SKM-1 treated with dmso at 0.1 percent for 144 hours (cell line): ENCODE results near the gene FBLIM1.

Experiments
- DNase-seq: peaks from one replicate; lab custom pipeline; 2025; ENCODE audit not compliant: unreplicated experiment; lab: John Stamatoyannopoulos, UW

FBLIM1 gene

DNA sequence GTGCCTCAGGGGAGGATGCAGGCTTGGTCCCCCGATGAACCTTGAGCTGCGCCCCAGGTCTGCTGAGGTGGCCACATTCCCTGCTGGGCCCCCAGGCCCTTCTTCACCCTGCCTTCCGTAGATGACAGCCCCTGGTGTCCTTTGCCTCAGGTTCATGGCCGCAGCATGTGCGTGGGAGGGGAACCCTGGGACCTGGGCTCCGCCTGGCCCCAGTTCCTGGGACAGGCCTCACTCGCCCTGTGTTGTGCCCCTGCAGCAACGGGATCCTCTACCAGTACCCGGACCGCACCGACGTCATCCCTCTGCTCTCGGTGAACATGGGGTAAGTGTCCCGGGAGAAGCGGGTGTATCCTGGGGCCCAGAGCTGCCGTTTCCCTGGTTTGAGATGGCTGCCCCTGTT lies 27.7 kb upstream of the FBLIM1 start:
- no peak for DNase-seq

DNA sequence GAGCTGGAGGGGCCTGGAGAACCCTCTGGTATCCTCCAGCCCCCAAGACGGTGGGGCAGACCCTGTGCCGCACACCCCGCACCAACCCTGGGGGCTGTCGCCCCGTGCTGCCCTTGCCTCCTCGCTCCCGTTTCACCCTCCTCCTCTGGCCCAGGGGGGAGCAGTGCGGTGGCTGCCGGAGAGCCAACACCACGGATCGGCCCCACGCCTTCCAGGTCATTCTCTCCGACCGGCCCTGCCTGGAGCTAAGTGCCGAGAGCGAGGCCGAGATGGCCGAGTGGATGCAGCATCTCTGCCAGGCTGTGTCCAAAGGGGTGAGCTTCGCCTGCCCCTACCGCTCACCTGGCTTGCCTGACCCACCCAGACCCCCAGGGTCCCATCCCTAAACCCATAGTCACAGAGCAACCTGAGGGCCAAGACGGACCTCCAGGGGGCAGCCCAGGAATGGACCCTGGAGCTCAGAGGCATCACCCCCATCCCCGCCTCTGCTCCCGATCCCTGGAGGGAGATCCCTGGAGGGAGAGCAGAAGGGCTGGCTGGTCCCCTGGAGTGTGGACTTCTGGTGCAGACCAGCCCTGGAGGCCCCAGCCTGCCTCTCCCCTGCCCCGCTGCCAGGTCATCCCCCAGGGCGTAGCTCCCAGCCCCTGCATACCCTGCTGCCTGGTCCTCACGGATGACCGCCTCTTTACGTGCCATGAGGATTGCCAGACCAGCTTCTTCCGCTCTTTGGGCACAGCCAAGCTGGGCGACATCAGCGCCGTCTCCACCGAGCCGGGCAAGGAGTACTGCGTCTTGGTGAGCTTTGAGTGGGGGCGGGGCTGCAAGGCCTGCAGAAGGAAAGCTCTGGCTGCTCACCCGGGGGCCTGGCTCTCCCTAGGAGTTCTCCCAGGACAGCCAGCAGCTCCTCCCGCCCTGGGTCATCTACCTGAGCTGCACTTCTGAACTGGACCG lies 26.6 kb upstream of the FBLIM1 start:
- DNase-seq: no peak

DNA sequence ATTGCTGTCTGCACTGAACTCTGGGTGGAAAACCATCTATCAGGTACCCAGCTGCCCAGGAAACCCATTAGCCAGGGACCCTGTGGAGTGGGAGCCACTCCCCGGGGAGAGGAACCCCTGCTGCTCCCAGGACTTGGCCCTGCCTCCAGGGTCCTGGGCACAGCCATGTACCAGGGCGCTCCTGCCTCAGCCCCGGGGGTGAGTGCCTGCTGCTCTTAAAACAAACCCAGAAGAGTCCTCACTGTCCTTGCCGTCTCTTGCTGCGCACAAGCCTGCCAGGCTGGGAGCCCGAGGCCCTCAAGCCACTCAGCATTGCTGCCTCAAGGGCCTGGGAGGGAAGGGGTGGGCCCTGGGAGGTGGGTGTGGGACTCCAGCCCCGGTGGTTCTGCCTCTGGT lies 25.9 kb upstream of the FBLIM1 start:
- DNase-seq: no peak

- DNase-seq: no peak
Measured at GRCh38 chr1:15733218-15733725, 25.3 kb upstream of the FBLIM1 start.

DNA sequence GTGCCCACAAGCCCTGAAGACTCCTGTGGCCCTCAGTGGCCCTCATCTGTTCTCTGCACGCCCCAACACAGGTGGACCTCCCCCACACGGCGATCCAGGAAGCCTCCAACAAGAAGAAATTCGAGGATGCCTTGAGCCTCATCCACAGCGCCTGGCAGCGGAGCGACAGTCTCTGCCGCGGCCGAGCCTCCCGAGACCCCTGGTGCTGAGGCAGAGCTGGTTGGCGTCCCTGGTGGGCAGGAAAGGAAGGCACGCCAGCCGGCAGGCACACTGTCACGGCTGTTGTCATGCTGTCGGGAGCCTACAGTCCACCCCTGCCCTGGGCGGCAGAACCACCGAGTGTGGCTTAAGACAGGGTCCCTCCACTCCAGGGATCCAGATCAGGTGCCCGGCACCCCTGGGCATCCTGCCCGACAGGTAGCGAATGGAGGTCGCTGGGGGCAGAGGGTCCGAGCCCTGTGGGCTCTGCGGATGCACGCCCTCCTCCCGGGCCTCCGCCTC lies 24.8 kb upstream of the FBLIM1 start:
- DNase-seq: no peak

GRCh38 chr1:15734296-15734695 lies 24.3 kb upstream of the FBLIM1 start:
- DNase-seq: no peak

GRCh38 chr1:15734901-15735300 lies 23.7 kb upstream of the FBLIM1 start:
- no peak for DNase-seq

DNA sequence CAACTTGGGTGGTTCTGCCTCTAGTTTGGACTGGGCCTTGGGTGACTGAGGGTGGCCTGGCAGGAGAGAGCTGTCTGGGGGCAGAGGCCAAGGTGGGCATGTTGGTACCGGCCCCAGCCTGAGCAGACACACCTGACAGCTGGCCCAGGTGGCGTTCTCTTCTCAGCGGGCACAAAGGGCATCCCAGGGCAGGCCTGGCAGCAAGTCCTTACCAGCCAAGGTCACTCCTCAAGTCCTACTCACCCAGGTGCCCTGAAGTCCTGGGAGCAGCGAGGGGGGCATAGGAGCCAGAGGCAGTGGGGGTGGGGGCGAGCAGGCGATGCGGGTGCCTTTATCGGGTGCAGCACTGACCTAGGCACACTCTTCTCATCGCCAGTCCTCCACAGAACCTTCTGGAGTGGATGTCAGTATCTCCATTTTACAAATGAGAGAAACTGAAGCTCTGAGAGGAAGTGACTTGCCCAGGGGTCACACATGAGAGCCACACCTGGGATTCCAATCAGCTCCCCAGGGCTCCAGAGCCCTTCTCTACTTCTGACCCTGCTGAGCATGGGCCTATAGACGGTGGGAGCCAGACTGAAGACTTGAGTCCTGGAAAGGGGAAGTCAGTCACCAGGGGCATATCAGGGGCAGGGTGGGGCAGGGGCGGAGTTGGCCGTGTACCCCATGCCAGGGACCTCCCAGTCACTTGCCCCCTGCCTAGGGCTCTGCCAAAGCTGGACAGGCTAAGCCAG lies 23.1 kb upstream of the FBLIM1 start:
- DNase-seq: no peak

- no peak for DNase-seq
Measured at GRCh38 chr1:15736038-15736891, 22.3 kb upstream of the FBLIM1 start, which contains the start of gene SLC25A34. SLC25A34 (plus strand) TSS chr1:15736258; CDS start chr1:15736486, 228 bp downstream.

DNA sequence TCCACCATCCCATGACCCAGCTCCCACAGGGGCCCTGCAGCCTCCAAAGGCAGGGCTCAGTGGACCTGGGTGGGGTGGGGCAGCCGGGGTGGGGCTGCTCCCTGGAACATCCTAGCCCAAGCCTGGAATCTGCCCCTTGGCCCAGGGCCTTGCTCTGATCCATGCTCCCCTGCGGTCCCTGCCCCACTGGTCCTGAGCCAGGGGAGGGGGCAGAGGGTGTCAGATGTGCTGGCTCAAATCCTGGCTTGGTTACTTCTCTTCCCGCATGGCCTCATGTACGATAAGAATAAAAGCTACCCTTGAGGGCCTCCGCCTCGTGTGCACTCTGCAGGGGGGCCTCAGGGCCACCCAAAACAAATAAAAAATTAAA lies 21.7 kb upstream of the FBLIM1 start:
- no peak for DNase-seq

DNA sequence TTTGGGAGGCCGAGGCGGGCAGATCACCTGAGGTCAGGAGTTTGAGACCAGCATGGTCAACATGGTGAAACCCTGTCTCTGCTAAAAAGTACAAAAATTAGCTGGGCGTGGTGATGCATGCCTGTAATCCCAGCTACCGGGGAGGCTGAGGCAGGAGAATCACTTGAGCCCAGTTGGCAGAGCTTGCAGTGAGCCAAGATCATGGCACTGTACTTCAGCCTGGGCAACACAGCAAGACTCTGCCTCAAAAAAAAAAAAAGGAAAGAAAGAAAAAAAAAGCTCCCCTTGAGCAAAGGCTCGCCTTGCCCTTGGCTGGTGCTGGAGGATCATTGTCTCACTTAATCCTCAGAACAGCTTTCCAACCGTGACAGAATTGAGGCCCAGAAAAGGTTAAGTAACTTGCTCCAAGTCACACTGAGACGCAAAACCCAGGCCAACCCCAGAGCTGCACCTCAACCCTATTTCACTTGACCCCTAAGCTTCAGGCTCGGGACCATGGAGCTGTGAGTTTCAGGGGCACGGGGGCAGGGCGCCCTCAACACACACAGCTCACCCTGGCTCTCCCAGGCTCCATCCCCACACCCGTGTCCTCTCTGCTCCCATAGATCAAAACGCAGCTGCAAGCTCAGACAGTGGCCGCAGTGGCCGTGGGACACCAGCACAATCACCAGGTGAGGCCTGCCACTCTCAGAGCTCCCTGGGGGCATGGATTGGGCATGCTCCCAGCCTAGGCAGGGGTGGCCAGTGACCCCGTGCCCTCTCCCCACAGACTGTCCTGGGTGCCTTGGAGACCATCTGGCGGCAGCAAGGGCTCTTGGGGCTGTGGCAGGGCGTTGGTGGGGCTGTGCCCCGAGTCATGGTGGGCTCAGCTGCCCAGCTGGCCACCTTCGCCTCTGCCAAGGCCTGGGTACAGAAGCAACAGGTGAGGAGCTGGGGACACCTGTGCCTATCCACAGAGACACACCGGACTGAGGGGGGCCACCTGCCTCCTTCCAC lies 21.0 kb upstream of the FBLIM1 start:
- DNase-seq: no peak

DNA sequence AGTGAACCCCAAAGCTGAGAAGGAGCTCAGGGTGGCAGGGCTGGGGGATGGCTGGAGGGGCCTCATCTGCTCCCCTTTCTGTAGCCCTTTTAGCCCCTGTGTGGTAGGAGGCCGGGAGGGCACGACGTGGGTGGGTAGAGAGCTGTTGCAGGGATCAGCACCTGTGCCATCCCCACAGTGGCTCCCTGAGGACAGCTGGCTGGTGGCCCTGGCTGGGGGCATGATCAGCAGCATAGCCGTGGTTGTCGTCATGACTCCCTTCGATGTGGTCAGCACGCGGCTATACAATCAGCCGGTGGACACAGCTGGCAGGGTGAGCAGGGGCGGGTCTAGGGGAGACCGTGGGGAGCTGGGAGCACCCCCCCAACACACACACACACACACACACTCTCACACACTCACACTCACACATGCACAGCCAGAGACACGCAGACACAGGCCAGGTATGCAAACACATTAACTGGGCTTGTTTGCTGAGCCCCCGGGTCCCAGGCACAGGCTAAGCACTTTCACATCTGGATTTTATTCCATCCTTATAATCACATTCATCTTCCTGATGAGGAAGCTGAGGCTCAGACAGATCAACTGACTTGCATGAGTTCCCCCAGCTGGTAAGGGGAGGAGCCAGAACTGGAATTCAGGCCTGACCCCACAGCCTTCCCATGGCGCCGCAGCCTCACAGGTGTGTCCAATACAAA lies 20.0 kb upstream of the FBLIM1 start:
- DNase-seq: no peak

DNA sequence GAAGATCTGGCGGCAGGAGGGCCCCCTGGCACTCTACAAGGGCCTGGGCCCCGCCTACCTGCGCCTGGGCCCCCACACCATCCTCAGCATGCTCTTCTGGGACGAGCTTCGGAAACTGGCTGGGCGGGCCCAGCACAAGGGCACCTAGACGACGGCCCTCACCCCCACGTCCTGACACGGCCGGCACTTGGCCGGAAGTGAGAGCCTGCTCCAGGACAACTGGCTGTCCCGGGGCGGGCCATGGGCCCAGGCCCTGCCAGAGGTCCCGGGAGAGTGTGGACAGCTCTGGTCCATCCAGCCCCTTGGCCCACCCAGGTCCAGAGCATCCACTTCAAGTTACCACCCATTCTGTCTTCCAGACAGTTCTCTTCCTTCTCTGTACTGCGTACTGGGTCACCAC lies 19.3 kb upstream of the FBLIM1 start:
- no peak for DNase-seq

GRCh38 chr1:15739745-15740144 lies 18.9 kb upstream of the FBLIM1 start:
- no peak for DNase-seq

DNA sequence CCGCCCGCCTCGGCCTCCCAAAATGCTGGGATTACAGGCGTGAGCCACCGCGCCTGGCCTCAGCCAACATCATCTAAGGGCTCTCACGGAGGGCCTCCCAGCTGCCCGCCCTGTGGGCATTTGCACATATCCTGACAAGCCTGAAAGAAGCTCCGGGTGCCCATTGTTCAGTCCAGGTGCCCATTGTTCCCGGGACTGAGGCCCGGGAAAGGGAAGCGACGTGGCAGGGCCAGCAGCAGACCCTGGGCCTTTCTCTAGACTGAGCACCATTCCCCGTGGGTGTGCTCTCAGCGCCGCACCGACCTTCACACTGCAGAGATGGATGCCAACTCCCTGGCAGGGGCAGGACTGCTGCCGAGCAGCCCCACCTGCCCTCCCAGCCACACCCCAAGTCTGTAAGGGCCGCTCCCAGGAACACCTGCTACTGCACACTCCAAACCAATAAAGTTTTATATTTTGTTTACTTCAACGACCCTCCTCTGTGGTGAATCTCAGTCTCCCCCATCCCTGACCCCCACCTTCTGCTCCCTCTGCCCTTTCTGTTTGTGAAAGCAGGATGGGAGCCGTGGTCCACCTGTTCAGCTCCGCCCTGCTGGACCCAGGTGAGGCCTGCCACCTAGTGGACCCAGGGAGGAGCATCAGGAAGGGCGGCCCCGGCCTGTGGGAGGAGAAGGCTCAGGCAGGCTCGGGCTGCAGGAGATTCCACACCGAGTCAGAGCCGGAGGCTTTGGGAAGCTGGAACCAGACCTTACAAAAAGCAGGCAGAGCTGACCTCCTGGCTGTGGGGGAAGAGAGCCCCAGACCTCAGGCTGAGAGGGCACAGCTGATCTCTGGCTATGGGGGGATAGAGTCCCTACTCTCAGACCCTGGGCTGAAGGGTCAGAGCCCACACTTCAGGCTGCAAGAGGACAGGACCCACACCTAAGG lies 17.4 kb upstream of the FBLIM1 start:
- DNase-seq: peak; percentile 62

DNA sequence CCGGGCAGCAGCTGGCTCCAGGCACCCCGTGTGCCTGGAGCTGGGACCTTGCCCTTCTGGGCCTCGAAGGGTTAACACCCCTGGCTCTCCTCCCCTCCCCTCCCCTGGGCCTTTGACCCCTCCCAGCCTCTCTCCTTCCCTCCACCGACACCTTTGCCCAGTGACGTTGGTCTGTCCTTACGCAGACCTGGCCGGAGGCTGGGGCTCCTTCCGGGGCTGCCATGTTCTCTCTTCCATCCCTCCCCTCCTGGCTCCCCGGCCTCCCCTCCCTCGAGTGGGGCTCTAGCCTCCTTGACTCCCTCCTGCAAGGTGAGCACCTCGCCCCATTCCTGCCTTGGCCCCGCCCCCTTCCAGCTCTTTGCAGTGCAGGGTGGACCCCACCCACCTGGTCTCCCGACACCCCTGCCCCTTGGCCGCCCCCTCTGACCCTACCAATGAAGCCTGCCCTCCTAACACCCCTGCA lies 16.2 kb upstream of the FBLIM1 start, which contains the start of gene TMEM82:
TSS of gene TMEM82 (plus strand) at position 161 of the 463 bp plus-strand sequence. CDS start at position 222, 61 bp downstream.
- no peak for DNase-seq

GRCh38 chr1:15744122-15744679 lies 14.4 kb upstream of the FBLIM1 start:
- no peak for DNase-seq
